Fibroblast of skin of back (primary cell): Measurements from ENCODE around the gene SYNGAP1.

Source experiments
- DNase-seq: peaks from one replicate; pipeline ENCODE4 v3.0.0-alpha.2; 2013

Gene SYNGAP1

DNA sequence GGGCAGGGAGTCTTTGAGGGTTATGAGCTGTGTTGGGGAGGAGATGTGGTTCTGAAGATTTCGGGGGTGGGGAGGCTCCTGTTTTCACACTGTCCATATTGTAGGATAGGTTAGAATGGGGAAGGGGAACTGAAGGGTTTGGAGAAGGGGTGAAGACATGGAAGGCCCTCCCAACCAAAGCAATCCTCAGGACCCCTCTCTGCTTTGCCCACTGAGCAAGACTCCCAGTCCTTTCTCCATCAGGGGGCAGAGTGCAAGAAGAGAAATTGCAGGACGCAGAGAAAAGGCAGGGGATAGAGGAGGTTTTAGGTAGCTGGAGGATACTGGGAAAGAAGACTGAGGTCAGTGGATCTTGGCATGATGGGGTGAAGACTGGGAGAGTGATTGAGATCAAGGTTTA, 3.9 kb downstream of the SYNGAP1 start:
- no peak for DNase-seq

DNA sequence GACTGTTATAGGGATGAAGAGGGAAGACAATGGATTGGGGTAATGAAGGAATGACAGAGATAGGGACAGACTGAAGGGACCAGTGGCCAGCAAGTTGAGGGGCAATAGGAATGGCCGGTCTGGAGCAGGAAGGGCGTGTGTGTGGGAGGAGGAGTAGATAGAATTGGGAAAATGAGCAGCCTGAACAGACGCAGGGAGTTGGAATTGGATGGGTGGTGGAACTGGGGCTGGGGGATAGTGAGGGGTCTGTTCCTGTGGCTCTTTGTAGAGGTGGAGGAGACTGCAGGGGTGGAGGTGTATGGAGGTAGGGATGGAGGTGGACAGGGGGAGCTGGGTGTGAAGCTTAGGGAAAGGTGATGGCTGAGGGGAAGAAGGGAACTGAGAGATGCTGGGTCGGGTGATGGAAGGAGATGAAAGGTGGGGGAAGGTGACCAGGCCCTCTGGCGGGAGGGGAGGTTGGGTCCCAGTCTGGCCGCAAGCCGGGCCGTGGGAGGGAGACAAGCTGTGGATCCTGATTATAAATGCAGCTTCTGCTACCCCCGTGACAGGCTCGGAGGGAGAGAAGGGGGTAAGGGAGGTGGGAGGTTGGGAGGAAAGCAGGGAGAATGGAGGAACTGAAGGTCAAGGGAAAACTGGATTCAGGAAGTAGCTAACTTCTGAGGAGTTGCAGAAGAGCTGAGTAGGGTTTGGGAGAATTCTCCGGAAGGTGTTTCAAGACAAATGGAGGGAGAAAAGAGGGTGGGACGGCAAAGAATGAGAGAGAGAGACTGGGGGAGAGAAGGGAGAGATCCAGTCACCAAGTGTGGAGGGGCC, 5.2 kb downstream of the SYNGAP1 start:
- no peak for DNase-seq

DNA sequence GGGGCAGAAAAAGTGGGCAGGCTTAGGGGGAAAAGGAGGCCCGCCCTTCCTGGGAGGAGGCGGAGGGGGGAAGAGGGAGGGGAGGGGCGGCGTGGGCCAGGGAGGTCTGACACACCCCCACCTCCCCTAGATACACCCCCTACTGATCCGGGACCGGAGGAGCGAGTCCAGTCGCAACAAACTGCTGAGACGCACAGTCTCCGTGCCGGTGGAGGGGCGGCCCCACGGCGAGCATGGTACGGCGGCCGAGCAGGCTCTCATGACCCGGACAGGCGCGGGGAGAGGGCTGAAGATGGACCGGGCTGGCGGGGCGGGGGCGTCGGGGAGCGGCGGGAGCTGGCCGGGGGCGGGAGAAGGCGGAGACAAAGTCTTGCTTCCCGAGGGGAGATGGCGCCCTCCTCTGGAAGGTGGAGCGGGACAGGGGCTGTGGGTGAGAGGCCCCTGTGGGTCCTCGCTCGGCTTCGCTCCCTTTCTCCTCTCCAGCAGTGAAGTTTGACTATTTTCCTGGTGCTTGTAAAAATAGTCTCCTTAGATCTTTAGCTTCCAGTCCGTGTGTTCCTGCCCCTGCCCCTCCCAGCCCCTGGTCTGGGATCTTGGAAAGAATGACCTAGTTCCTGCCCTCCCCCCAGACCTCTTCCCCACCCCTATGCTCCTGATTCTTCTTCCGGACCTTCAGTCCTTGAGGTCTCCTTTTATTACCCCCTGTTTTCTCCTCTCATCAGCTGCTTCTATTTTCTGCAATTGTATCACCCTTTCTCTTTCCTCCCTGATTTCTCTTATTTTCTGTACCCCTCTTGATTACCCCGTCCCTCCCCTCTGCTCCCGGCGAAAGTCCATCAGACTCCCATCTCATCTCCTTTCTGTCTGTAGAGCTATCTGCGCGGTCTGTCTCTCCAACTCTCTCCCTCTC, 6.1 kb downstream of the SYNGAP1 start:
- peak; percentile 89 for DNase-seq

- DNase-seq = no peak
Observed at GRCh38 chr6:33426590-33427511, 7.0 kb downstream of the SYNGAP1 start.

DNA sequence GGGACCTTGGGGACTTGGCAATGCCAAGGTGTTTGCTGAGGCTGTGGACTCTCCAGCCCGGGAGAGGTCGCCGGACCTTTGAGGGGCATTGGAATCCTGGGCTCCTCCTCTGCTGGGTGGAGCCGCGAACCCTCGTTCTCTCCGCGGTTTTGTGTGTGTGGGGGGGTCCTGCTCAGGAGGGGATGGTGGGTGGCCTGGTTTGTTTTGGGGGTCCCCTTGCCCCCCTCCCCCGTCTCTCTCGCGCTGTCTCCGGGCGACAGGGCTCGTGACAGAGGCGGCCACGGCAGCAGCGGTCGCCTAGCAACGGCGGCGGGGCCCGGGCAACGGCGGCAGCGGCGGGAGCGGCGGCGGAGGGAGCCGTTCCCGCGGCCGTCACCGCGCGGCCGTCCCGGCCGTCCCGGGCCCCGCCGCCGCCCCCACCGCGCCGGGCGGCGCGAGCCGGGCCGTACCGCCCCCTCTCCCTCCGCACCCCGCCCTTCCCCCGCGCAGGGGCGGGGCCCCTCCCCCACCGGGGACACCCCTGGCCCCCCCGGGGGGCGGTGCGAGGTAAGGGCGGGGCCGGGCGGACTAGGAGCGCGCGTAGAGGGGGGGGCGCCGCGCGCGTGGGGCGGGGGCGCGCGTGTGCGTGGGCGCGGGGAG, 7.8 kb downstream of the SYNGAP1 start:
- DNase-seq = no peak

- no peak for DNase-seq
Observed at GRCh38 chr6:33428224-33428965, 8.5 kb downstream of the SYNGAP1 start.

DNA sequence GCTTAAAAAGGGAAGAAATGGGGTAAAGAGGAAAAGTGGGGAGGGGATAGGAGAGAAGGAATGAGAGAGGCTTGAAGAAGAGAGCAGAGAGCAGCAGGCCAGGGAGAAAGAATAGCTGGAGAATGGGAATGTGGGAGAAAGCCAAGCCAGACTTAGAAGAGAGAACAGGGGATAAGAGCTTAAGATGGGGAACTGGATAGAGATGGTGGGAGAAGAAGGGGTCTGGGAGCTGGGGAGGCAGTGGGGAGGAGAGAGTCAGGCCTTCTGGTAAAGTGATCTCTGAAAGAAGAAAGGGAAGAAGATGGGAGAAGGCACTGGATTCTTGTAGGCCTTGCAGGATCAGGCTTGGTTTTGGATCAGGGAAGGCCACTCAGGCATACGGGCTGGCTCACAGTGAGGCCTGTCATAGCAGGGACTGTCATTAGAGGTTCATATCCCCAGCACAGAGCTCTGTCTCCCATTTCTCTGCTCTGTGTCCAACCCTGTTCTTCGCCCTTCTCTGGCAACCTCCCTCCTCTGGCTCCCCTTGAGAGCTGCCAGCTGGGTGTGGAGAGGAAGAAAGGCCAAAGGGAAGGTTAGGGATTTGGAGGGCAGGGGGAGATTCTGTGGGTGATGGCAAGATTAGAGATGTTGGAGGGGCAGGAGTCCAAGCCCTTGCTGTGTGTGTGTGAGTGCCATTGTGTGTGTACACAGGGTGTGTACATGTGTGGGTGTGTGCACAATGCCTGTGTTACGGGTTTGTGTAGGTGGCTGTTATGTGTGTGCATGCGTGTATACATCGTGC, 9.3 kb downstream of the SYNGAP1 start:
- no peak for DNase-seq

DNA sequence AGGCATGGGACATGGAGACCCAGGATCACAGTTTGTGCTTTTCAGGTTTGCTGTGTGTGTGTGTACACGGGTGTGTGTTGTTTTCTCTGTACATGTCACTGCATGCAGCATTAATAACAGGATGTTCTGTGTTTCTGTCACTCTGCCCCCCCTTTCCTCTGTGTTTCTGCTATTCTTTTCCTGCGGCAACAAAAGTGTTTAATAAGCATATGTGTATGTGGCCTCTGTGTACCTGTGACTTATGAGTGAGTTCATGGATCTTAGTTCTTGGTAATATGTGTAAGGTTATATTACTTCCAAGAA, 9.8 kb downstream of the SYNGAP1 start:
- DNase-seq = no peak

- no peak for DNase-seq
Observed at GRCh38 chr6:33430334-33430733, 10.5 kb downstream of the SYNGAP1 start.

- DNase-seq = peak; percentile 68
Observed at GRCh38 chr6:33430991-33431879, 11.4 kb downstream of the SYNGAP1 start.

DNA sequence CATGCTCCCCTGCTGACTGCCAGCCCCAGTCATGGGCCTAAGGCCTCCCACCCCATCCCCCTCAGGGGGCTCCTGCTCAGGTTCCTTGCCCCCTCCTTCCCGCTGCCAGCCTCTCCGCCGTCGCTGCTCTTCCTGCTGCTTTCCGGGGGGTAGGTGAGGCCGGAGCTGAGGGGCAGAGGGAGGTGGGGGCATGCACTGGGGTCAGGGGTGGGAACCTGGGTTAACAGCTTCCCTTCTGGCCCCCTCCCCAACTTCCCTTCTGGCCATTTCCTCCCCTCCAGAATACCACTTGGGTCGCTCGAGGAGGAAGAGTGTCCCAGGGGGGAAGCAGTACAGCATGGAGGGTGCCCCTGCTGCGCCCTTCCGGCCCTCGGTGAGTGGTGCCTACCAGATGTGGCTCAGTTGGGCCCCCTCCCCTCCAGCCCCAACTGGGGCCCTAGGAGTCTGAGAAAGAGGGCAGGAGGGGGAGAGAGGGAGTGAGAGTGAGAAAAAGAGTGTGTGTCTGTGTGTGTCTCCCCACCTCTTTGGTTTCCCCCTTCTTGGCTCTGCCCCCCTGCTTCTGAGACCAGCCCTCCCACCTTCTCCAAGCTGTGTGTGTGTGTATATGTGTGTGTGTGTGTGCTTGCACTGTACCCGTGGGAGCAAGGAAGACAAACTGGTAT, 12.1 kb downstream of the SYNGAP1 start:
- no peak for DNase-seq

- no peak for DNase-seq
Observed at GRCh38 chr6:33432546-33432945, 12.7 kb downstream of the SYNGAP1 start.

DNA sequence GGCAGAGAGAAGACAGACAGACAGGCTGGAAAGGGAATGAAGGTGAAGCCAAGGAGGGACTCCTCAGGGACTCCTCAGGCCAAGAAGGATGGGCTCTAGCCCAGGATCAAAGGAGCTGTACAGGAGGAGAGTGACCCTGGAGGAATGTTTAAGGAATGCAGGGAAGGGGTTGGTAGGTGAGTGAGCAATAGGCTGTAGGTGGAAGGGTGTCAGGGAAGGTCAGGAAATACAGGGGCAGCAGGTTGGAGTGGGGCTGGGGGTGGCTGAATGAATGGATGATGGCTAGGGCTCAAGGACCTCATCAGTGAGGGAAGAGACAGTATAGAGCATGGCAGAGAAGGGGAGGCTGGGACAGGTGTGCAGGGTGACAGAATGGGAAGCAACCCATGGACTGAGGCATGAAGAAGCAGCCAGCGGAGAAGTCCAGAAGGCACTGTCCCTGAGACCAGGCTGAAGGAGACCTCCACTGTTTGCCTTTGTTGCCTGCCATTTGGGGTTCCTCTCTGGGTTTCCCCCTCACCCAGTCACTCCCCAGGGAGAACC, 13.2 kb downstream of the SYNGAP1 start:
- DNase-seq = no peak

GRCh38 chr6:33433544-33434191, 13.8 kb downstream of the SYNGAP1 start:
- DNase-seq = peak; percentile 69

DNA sequence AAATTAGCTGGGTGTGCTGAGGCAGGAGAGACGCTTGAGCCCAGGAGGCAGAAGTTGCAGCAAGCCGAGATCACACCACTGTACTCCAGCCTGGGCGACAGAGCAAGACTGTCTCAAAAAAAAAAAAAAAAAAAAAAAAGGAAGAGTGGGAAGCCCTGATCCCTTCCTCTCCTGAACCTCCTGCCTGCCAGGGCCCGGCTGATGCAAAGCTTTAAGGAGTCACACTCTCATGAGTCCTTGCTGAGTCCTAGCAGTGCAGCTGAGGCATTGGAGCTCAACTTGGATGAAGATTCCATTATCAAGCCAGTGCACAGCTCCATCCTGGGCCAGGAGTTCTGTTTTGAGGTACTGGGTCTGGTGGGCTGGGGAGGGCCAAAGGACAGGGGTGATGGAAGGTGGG, 15.1 kb downstream of the SYNGAP1 start:
- no peak for DNase-seq

DNA sequence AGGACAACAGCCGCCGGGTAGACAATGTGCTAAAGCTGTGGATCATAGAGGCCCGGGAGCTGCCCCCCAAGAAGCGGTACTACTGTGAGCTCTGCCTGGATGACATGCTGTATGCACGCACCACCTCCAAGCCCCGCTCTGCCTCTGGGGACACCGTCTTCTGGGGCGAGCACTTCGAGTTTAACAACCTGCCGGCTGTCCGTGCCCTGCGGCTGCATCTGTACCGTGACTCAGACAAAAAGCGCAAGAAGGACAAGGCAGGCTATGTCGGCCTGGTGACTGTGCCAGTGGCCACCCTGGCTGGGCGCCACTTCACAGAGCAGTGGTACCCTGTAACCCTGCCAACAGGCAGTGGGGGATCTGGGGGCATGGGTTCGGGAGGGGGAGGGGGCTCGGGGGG, 17.8 kb downstream of the SYNGAP1 start:
- no peak for DNase-seq

- DNase-seq = no peak
Observed at GRCh38 chr6:33438978-33439594, 19.2 kb downstream of the SYNGAP1 start.
